Subcutaneous adipose tissue (tissue), 4 donors: Measurements from ENCODE around the gene FYCO1. TPM values are rescaled to one million over a fixed set of nuclear protein-coding genes. Genes with fewer than 3 reads are reported as not detected.

ENCODE experiments used
- total RNA-seq, 4 donors: library from RNA; depleted of rRNA; stranded (reverse); fragments of >200 nt; gene quantifications; one replicate each; pipeline ENCODE4 v1.1.0, GENCODE V29; 2016
- TF ChIP-seq, protein P1 (sequence below): fragments of 450-650 bp; IDR thresholded peaks from one replicate; pipeline ENCODE4 v1.5.1; 2016; ENCODE audit warnings: low read depth, mild to moderate bottlenecking, control low read depth, antibody characterized with exemption, moderate library complexity

Gene FYCO1
- total RNA-seq, 4 donors from 2014 or later: 36.7 to 46.7 (median 43.6) TPM

DNA sequence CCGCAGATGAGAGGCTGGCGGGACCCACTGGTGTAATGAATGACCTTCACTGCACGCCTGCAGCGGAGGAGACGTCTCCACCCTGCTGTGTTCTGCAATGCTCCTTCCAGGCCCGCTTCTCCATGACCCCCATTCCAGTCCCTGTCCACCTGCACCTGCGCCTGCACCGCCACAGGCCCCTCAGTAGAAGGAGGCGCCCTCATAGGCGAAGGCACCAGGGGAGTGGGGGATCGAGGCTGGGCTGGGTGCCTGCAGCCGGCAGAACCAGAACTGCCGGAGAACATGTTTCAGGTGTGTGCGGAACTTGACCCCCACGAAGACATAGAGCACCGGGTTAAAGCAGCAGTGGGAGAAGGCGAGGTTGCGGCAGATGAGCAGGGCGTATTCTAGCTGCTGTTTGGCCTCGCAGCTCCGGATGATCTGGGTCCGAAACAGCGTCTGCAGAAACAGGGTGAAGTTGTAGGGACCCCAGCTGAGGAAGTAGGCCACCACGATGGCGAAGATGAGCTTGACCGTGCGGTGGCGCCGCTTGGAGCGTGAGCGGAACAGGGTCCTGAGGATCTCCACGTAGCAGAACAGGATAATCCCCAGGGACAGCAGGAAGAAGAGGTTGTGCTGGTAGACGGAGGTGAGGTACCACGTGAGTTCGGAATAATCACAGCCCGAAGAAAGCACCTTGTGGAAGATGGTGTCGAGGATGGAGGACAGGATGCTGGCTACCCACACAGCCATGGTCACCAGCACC lies 25.3 kb upstream of the FYCO1 start:
- TF ChIP-seq, protein P1, sequence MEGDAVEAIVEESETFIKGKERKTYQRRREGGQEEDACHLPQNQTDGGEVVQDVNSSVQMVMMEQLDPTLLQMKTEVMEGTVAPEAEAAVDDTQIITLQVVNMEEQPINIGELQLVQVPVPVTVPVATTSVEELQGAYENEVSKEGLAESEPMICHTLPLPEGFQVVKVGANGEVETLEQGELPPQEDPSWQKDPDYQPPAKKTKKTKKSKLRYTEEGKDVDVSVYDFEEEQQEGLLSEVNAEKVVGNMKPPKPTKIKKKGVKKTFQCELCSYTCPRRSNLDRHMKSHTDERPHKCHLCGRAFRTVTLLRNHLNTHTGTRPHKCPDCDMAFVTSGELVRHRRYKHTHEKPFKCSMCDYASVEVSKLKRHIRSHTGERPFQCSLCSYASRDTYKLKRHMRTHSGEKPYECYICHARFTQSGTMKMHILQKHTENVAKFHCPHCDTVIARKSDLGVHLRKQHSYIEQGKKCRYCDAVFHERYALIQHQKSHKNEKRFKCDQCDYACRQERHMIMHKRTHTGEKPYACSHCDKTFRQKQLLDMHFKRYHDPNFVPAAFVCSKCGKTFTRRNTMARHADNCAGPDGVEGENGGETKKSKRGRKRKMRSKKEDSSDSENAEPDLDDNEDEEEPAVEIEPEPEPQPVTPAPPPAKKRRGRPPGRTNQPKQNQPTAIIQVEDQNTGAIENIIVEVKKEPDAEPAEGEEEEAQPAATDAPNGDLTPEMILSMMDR: no peak

DNA sequence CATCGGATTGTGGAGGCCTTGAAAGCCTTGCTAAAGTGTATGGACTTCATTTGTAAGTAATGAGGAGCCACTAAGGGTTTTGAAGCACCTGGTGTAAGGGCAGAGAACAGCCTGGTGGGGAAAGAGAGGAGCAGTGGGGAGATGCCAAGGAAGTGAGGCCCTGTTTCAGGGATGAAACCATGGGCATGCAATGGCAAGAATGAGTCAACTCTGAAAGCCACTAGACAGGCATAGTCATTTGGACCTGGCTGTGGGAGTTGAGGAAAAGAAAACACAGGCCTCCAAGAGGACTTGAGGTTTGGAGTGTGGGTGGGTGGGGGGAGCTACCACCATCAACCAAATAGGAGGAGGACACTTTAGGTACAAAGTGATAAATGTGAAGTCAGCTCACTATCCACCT lies 24.1 kb upstream of the FYCO1 start:
- TF ChIP-seq, protein P1: no peak

DNA sequence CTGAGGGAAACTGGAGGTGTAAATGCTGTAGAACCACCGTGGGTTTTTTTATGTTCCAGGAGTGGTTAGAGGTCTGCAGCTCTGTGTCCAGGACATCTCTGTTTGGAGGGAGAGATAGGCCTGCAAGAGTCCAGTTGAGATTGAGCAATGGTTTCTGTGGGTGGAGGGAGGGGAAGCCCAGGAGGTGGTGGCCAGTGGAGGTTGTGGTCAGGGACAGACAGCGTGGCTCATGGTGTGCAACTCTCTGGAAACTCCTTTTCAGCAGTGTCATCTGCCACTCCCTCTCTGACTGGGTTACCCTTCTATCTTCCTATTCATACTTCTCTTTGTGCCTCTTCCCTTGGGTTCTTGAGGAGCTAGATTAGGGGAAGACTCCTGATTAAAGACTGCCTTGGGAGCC lies 22.1 kb upstream of the FYCO1 start:
- TF ChIP-seq, protein P1: no peak

DNA sequence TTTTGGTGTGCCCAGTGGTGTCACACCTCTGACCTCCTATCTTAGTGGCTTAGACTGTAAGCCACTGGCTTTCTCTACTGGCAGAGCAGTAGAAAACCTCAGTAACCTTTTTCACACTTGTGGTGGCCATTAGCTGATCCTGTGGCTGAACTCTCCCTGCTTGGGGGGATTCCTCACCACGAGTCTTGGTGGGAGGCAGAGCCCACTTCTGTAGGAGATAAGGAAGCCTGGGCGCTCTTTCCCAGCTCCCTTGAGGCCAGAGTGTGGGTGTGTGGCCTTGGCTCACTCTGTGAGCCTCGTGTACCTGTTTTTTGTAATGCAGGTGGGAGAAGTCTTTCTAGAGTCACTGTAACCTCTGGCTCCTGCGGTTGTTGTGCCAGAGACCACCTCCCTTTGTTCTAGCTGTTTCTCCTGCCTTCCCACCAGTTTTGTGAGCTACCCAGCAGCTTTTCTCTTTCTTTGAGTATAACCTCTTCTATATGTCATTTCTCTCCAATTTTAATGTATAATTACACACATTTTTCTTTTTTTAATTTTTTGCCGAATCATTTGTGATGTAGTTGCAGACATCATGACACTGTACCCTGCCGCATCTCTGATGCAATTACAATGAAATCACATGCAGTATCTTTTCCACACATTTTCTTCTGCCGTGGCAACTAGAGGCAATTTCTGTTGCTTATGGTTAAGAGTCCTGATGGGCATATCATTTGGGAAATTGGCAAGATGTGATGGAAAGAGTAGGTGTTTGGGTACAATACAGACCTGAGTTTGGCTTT lies 17.9 kb upstream of the FYCO1 start:
- TF ChIP-seq, protein P1: no peak

DNA sequence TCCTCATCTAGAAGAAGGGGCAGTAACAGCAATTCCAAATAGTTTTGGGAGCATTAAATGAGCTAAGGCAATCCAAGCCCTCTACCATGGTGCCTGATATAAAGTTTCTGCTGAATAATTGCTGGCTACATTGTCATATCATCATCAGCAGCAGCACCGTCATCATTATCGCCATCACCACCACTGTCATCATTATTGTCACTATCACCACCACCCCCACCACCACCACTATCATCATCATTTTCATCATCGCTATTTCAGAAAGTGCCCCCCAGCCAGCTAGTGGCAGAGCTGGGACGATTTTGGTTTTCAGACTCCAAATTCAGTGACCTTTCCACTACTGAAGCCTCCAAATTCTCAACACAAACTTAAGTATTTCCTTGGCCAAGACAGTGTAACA lies 16.6 kb upstream of the FYCO1 start:
- TF ChIP-seq, protein P1: no peak

DNA sequence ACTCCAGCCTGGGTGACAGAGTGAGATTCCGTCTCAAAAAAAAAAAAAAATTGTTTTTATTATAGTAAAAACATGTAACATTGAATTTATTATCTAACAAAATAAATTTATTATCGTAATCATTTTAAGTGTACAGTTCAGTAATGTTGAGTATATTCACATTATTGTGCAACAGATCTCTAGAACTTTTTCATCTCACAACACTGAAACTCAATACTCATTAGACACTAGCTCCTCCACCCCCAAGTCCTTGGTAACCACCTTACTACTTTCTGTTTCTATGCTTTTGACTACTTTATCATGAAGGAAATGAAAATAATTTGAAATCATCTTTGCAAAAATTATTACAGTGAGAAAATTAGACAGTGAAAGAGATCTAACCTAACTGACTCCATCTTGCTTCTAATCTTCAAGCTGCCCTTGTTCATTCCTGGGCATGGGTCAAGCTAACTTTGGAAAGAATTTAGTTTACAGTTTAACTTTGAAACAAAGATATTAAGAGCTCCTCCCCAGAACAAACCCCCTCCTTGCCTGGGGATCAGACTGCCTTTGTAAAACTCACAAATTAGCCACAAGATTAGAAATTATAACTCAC lies 15.0 kb upstream of the FYCO1 start:
- TF ChIP-seq, protein P1: no peak

DNA sequence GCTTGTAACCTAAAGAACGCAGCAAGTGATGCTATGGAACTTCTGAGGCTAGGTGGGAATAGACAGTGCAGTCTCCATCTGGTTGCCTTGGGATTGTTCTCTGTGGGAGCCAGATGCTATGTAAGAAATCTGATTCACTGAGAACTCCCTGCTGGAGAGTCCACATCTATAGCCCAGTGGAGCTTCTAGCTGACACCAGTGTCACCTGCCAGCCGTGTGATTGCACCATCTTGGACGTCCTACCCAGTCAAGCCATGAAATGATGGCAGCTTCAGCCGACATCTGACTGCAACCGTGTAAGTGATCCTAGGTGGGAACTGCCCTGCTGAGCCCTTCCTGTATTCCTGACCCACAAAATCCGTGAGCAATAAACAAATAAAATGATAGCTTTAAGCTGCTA lies 12.4 kb upstream of the FYCO1 start:
- TF ChIP-seq, protein P1: no peak
